Adrenal gland (tissue), 12 donors: Measurements from ENCODE around the gene FBXL5. TPM values are rescaled to one million over a fixed set of nuclear protein-coding genes. Genes with fewer than 3 reads are reported as not detected.
A peak's percentile ranks its signal among the peaks of the same experiment; 100 is the strongest.

Source experiments
- DNase-seq, 7 donors: peaks; one replicate each; pipeline ENCODE4 v3.0.0-alpha.2; 2019 to 2020
- H3K27ac ChIP-seq, 5 donors: fragments of 200-600 bp; sonication (generic) in 4 of 5; 1 replicate in 3 of 5; 2 replicates in 2 of 5; pipeline versions ENCODE4 v1.5.1 to v1.8.0; 2016 to 2020; ENCODE audit warnings: mild to moderate bottlenecking in 1 of 5
- H3K27me3 ChIP-seq: fragments of 200-600 bp; 2 replicates; pipeline ENCODE4 v1.8.0; 2021
- H3K36me3 ChIP-seq, 2 donors: fragments of 200-600 bp; replicated peaks in 1 of 2; 1 replicate in 1 of 2; 2 replicates in 1 of 2; pipeline versions ENCODE4 v1.5.1 to v1.8.0; 2018 to 2022
- H3K4me1 ChIP-seq, 2 donors: fragments of 200-600 bp; replicated peaks in 1 of 2; 1 replicate in 1 of 2; 2 replicates in 1 of 2; pipeline versions ENCODE4 v1.5.1 to v1.8.0; 2018 to 2021
- H3K4me3 ChIP-seq, 4 donors: fragments of 200-600 bp; sonication (generic) in 3 of 4; one replicate each; pipeline ENCODE4 v1.5.1; 2016 to 2018
- H3K9me3 ChIP-seq, 3 donors: fragments of 200-600 bp; sonication (generic) in 1 of 3; replicated peaks in 1 of 3; 1 replicate in 2 of 3; 2 replicates in 1 of 3; pipeline versions ENCODE4 v1.5.1 to v1.8.0; 2016 to 2021
- POLR2A ChIP-seq, 2 donors: fragments of 450-650 bp; IDR thresholded peaks; one replicate each; pipeline ENCODE4 v1.6.1; 2017; ENCODE audit warnings: antibody characterized with exemption in 2 of 2, mild to moderate bottlenecking in 2 of 2, moderate library complexity in 1 of 2
- WGBS, 4 donors: extraction: QIAGEN DNeasy Blood & Tissue Kit in 2 of 4; methylation state at CpG; one replicate each; pipeline versions ENCODE4 v1.1.5 to v1.1.7; 2013 to 2017; 5-methylcytosine and 5-hydroxymethylcytosine counted together
- intact Hi-C, 2 donors: fragments of 100-400 bp; cut with DNase I; formaldehyde crosslinking; loops; one replicate each; pipeline versions ENCODE4 v1.14.1 to v1.15.0; 2022 to 2023
- polyA plus RNA-seq, 3 donors: library from polyadenylated mRNA; stranded (reverse); fragments of 200-250 nt in 2 of 3; fragments of 350-450 nt in 1 of 3; fragmentation: Illumina TruSeq in 1 of 3; extraction: RNeasy Lipid Tissue Mini Kit (QIAGEN cat#74804) in 1 of 3; gene quantifications; one replicate each; pipeline ENCODE4 v1.2.3, GENCODE V29; 2013 to 2014
- total RNA-seq, 9 donors: library from RNA; depleted of rRNA in 4 of 9; stranded (reverse); fragments of >200 nt in 4 of 9; fragments of 120-200 nt in 1 of 9; fragmentation: NEBNext Ultra II Directional in 1 of 9; extraction: Animal tissue kit (Norgen Biotek cat#: 25700) in 1 of 9; gene quantifications; one replicate each; pipeline versions ENCODE4 v1.1.0 to v1.2.4, GENCODE V29; 2013 to 2023
- TF ChIP-seq, protein P1 (sequence below), 6 experiments: fragments of 450-650 bp in 4 of 6; fragments of 200-600 bp in 2 of 6; sonication (generic) in 1 of 6; IDR thresholded peaks; 1 replicate in 5 of 6; 2 replicates in 1 of 6; pipeline versions ENCODE4 v1.5.1 to v1.8.0; 2016 to 2021; ENCODE audit warnings: antibody characterized with exemption in 6 of 6, mild to moderate bottlenecking in 2 of 6, moderate library complexity in 1 of 6
- donor health status: healthy with polysubstance abuse.
- donor health status: Bipolar disorder and iron deficiency.
- donor health status: DM: yes; HTN: yes; CAD: no.
- donor health status: DM: no; HTN: no; CAD: no.
- donor health status: DM: no; HTN: no; CAD: no.
- donor health status: DM: yes; HTN: yes; CAD: no.

The FBXL5 gene
- total and polyA plus RNA-seq, 12 donors: 42.8 to 159 (median 113) TPM

GRCh38 chr4:15702941-15703403 lies 47.8 kb upstream of the FBXL5 start, which contains the start of gene BST1:
TSS of gene BST1 (plus strand) at chr4:15703065. CDS start at chr4:15703145, 80 bp downstream.
- TF ChIP-seq, protein P1, sequence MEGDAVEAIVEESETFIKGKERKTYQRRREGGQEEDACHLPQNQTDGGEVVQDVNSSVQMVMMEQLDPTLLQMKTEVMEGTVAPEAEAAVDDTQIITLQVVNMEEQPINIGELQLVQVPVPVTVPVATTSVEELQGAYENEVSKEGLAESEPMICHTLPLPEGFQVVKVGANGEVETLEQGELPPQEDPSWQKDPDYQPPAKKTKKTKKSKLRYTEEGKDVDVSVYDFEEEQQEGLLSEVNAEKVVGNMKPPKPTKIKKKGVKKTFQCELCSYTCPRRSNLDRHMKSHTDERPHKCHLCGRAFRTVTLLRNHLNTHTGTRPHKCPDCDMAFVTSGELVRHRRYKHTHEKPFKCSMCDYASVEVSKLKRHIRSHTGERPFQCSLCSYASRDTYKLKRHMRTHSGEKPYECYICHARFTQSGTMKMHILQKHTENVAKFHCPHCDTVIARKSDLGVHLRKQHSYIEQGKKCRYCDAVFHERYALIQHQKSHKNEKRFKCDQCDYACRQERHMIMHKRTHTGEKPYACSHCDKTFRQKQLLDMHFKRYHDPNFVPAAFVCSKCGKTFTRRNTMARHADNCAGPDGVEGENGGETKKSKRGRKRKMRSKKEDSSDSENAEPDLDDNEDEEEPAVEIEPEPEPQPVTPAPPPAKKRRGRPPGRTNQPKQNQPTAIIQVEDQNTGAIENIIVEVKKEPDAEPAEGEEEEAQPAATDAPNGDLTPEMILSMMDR (IDR thresholded peaks at IDR 0.05): no peak
- no peak for TF ChIP-seq POLR2A (IDR thresholded peaks at IDR 0.05)
- intact Hi-C loops: no loop called here
- Histone ChIP-seq H3K4me1 (peaks cover 0 to 6% of the 10 kb centered on the region in 2 donors), H3K27me3 (no peaks in the 10 kb centered on the region), H3K4me3 (peak within 1 kb of the TSS in 2 of 4 donors; percentile 33 to 61), H3K27ac (peak within 1 kb of the TSS in 2 of 5 donors; percentile 2 to 3), H3K36me3 (no peaks in the 10 kb centered on the region), H3K9me3 (no peaks in the 10 kb centered on the region)
- DNase-seq: peak; percentile 46 to 77 (median 58)
- WGBS, 4 donors: 1% methylated on average over 22 to 43 of the region's 43 CpGs

- no peaks in the 10 kb centered on the region for H3K4me1 ChIP-seq
- 91 to 99% (median 97%) methylated on average over 1 of the region's 1 CpG for WGBS, 4 donors
- no peaks in the 10 kb centered on the region for H3K9me3 ChIP-seq
- no peak overlapping the region for H3K4me3 ChIP-seq
- intact Hi-C loops: no loop called here
- no peak overlapping the region for H3K27ac ChIP-seq
- no peaks in the 10 kb centered on the region for H3K36me3 ChIP-seq
- DNase-seq: no peak
- H3K27me3 ChIP-seq: no peaks in the 10 kb centered on the region
- no peak for TF ChIP-seq POLR2A (IDR thresholded peaks at IDR 0.05)
- TF ChIP-seq, protein P1 (IDR thresholded peaks at IDR 0.05): no peak
Observed at GRCh38 chr4:15696866-15697265, 41.7 kb upstream of the FBXL5 start.

GRCh38 chr4:15695729-15696128 lies 40.6 kb upstream of the FBXL5 start:
- H3K9me3 ChIP-seq: no peaks in the 10 kb centered on the region
- no peak for DNase-seq
- no peaks in the 10 kb centered on the region for H3K36me3 ChIP-seq
- H3K27ac ChIP-seq: no peak overlapping the region
- TF ChIP-seq POLR2A (IDR thresholded peaks at IDR 0.05): no peak
- TF ChIP-seq, protein P1 (IDR thresholded peaks at IDR 0.05): no peak
- intact Hi-C loops: no loop called here
- H3K27me3 ChIP-seq: no peaks in the 10 kb centered on the region
- no peak overlapping the region for H3K4me3 ChIP-seq
- 80 to 84% (median 80%) methylated on average over 3 of the region's 3 CpGs for WGBS, 4 donors
- H3K4me1 ChIP-seq: peaks cover 0 to 6% of the 10 kb centered on the region in 2 donors

- peaks cover 0 to 10% of the 10 kb centered on the region in 2 donors for H3K4me1 ChIP-seq
- TF ChIP-seq, protein P1 (IDR thresholded peaks at IDR 0.05): no peak
- TF ChIP-seq POLR2A (IDR thresholded peaks at IDR 0.05): no peak
- WGBS, 4 donors: 87 to 91% (median 89%) methylated on average over 10 of the region's 10 CpGs
- no peak overlapping the region for H3K27ac ChIP-seq
- H3K36me3 ChIP-seq: no peaks in the 10 kb centered on the region
- H3K9me3 ChIP-seq: no peaks in the 10 kb centered on the region
- no peak overlapping the region for H3K4me3 ChIP-seq
- DNase-seq: no peak
- intact Hi-C loops: no loop called here
- no peaks in the 10 kb centered on the region for H3K27me3 ChIP-seq
Observed at GRCh38 chr4:15695240-15695699, 40.1 kb upstream of the FBXL5 start.
